OCI-LY3 (cell line): ENCODE data around the gene SHC2.

Source experiments
- H2AFZ ChIP-seq: fragments of 200-600, 300-600 bp; shearing (Covaris generic); 2 replicates; pipeline ENCODE4 v1.6.0; 2014; ENCODE audit warnings: antibody characterized with exemption, low read depth, low read length
- H3K27ac ChIP-seq: fragments of 200-600, 300-600 bp; sonication (generic); 2 replicates; pipeline ENCODE4 v1.5.1; 2014; ENCODE audit warnings: mild to moderate bottlenecking, low read length, moderate library complexity, mixed read lengths
- H3K27me3 ChIP-seq: fragments of 200-600, 300-600 bp; sonication (generic); 2 replicates; pipeline ENCODE4 v1.6.1; 2014; ENCODE audit warnings: low read depth, low read length, mixed read lengths
- H3K36me3 ChIP-seq: fragments of 200-600, 300-600 bp; sonication (generic); replicated peaks from 2 replicates; pipeline ENCODE3; 2014; ENCODE audit warnings: low read depth, low read length, mixed read lengths
- H3K4me1 ChIP-seq: fragments of 300-600, 200-600 bp; sonication (generic); 2 replicates; pipeline ENCODE4 v1.6.1; 2014; ENCODE audit warnings: low read length, mixed read lengths
- H3K4me2 ChIP-seq: fragments of 200-600, 300-600 bp; sonication (generic); 2 replicates; pipeline ENCODE4 v1.6.1; 2014; ENCODE audit warnings: low read length, mixed read lengths
- H3K4me3 ChIP-seq: fragments of 300-600, 200-600 bp; sonication (generic); 2 replicates; pipeline ENCODE4 v1.5.1; 2014; ENCODE audit warnings: antibody characterized with exemption, mild to moderate bottlenecking, low read length, moderate library complexity
- H3K79me2 ChIP-seq: fragments of 300-600, 200-600 bp; shearing (Covaris generic); 2 replicates; pipeline ENCODE4 v1.6.1; 2014; ENCODE audit warnings: mild to moderate bottlenecking, low read length, mixed read lengths
- H3K9ac ChIP-seq: fragments of 300-600, 200-600 bp; shearing (Covaris generic); 2 replicates; pipeline ENCODE4 v1.6.0; 2014; ENCODE audit warnings: mild to moderate bottlenecking, low read length, moderate library complexity
- H3K9me3 ChIP-seq: fragments of 200-600, 300-600 bp; shearing (Covaris generic); 2 replicates; pipeline ENCODE4 v1.6.1; 2014; ENCODE audit warnings: low read length, mixed read lengths; ENCODE audit not compliant: insufficient read depth
- H4K20me1 ChIP-seq: fragments of 200-600, 300-600 bp; sonication (generic); 2 replicates; pipeline ENCODE4 v1.6.1; 2016; ENCODE audit warnings: low read length, mixed read lengths; ENCODE audit not compliant: insufficient read depth
- CTCF ChIP-seq: fragments of 200-600, 300-600 bp; sonication (generic); IDR thresholded peaks from 2 replicates; pipeline ENCODE4 v1.5.1; 2014; ENCODE audit warnings: antibody characterized with exemption, low read length, low read depth
- EZH2phosphoT487 ChIP-seq: fragments of 200-600 bp; shearing (Covaris generic); IDR thresholded peaks from 2 replicates; pipeline ENCODE4 v1.6.1; 2018; ENCODE audit warnings: antibody characterized with exemption, mixed run types, low read depth

The SHC2 gene

DNA sequence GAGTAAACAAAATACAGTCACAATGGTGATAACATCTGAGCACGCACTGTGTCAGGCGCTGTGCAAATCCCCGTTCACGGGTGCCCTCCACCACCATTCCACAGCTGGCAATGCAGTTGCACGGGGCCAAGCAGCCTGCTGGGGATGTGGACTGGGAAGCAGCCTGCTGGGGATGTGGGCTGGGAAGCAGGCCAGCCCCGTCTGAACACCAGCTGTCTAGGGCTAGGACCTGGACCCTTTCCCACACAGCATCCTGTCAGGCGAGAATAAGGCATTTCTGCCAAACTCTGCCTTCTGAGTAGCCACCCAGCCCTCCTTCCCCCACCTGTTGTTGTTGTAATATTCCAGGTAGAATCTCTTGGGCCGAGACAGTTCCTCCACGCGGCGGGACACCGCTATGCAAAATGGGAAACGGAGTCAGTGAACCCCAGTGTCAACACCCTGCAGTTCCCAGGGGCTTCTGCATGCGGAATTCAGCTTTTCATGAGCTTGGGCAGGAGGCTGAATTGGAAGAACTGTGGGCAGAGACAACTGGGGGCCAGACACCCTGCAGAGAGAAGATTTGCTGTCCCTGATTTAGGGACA, 88.4 kb downstream of the SHC2 start:
- no peak overlapping the region for H3K9ac ChIP-seq
- TF ChIP-seq CTCF (no peak), EZH2phosphoT487 (no peak)
- H3K79me2 ChIP-seq = no peaks in the 10 kb centered on the region
- H3K36me3 ChIP-seq = no peaks in the 10 kb centered on the region
- H3K4me2 ChIP-seq = no peak overlapping the region
- H3K9me3 ChIP-seq = no peaks in the 10 kb centered on the region
- H4K20me1 ChIP-seq = no peaks in the 10 kb centered on the region
- H3K4me3 ChIP-seq = no peak overlapping the region
- H3K4me1 ChIP-seq = no peaks in the 10 kb centered on the region
- no peak overlapping the region for H3K27ac ChIP-seq
- H3K27me3 ChIP-seq = no peaks in the 10 kb centered on the region
- H2AFZ ChIP-seq = no peak overlapping the region

GRCh38 chr19:371501-372168, 89.2 kb downstream of the SHC2 start:
- H3K27me3 ChIP-seq = no peaks in the 10 kb centered on the region
- no peak for TF ChIP-seq EZH2phosphoT487
- TF ChIP-seq CTCF = no peak
- no peaks in the 10 kb centered on the region for H3K4me1 ChIP-seq
- H3K36me3 ChIP-seq = no peaks in the 10 kb centered on the region
- no peaks in the 10 kb centered on the region for H4K20me1 ChIP-seq
- no peak overlapping the region for H3K4me2 ChIP-seq
- H2AFZ ChIP-seq = no peak overlapping the region
- no peaks in the 10 kb centered on the region for H3K79me2 ChIP-seq
- no peak overlapping the region for H3K4me3 ChIP-seq
- no peak overlapping the region for H3K27ac ChIP-seq
- no peaks in the 10 kb centered on the region for H3K9me3 ChIP-seq
- H3K9ac ChIP-seq = no peak overlapping the region

DNA sequence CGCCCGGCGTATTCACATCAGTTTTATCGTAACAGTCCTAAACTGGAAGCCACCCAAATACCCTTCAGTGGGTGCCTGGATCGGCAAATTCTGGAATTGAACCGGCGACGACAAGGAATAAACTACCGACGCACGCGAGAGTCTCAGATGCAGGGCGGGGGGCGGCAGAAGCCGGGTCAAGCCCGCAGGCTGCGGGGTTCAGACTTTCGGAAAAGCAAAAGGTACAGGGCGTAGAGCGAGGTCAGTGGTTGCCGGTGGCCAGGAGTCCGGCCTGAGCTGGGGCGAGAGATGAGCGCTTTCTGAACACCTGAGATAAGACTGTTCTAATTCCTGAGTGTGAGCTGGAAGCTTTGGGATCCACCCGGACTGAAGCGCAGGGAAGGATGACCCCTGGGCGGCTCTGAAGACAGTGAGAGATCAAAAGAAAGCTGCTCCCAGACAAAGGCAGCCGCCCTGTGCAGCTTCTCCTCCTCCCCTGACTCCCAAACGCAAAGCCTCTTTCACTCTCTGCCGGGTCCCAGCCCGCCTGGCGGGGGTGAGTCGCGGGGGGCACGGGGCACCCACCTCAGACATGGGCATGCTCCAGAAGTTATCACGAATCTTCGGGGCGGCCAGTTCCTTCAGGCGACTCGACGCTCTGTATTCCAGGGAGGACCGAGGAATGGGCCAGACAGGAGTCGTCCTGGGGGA, 90.0 kb downstream of the SHC2 start:
- Histone ChIP-seq H3K79me2 (no peaks in the 10 kb centered on the region), H3K4me2 (no peak overlapping the region), H3K4me1 (no peaks in the 10 kb centered on the region), H3K27me3 (no peaks in the 10 kb centered on the region), H2AFZ (no peak overlapping the region), H3K9ac (no peak overlapping the region), H3K36me3 (no peaks in the 10 kb centered on the region), H3K9me3 (no peaks in the 10 kb centered on the region), H4K20me1 (no peaks in the 10 kb centered on the region), H3K4me3 (no peak overlapping the region), H3K27ac (no peak overlapping the region)
- no peak for TF ChIP-seq EZH2phosphoT487
- TF ChIP-seq CTCF = no peak

GRCh38 chr19:369876-370275, 91.0 kb downstream of the SHC2 start:
- Histone ChIP-seq H4K20me1 (no peaks in the 10 kb centered on the region), H3K27ac (no peak overlapping the region), H3K79me2 (no peaks in the 10 kb centered on the region), H3K4me3 (no peak overlapping the region), H3K36me3 (no peaks in the 10 kb centered on the region), H2AFZ (no peak overlapping the region), H3K9me3 (no peaks in the 10 kb centered on the region), H3K4me1 (no peaks in the 10 kb centered on the region), H3K9ac (no peak overlapping the region), H3K4me2 (no peak overlapping the region), H3K27me3 (no peaks in the 10 kb centered on the region)
- TF ChIP-seq EZH2phosphoT487 (no peak), CTCF (no peak)
